GM19240 (cell line): ENCODE results near the gene PLP2.

Experiments used
- DNase-seq: peaks from one replicate; pipeline ENCODE4 v3.0.0; 2011; ENCODE audit warnings: low spot score; ENCODE audit not compliant: insufficient read length

Gene PLP2

DNA sequence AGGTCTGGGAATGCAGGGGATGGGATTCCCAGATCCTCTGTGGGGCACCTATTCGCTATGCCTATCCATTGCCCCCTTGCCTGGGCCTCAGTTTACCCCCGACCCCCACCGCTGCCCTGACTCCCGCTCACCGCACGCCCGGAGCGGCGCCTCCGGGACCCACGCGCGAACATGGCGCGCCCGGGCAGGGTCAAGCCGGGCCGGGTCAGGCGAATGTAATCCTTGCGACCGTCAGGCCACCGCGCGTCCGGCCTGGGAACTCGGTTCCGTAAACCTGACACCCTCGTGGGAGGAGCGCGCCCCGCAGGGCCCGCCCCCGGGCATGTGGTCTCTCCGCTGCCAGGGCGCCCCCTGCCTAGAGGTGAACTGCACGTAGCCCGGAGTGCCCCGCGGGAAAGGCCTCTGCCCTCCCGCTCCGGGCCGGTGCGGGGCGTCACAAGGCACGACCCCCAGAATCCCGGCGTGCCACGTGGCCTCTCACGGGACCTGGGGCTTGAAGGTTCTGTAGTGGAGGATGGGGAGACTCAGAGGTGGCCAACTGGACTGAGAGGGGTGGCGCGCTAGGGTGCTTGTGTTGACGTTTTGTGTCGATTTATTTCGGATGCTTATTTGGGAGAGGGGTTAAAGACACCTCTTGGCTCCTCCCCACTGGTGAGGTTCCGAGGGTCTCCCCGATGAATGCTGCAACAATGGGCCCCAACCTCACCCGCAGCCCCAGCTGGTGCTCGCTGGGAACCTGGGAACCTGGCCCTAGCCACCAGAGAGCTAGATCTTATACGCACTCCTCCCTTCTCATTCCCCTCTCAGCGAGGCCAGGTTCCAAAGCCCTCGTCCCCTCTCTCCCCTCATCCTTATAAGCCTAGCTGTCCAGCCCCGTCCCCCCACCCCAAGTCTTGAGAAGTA, 14.7 kb downstream of the PLP2 start, which contains the start of gene PRICKLE3:
Gene PRICKLE3, minus strand, starts transcription at position 249 of the 903 bp plus-strand sequence. Its CDS starts 76 bp downstream, at position 173.
- no peak for DNase-seq

DNA sequence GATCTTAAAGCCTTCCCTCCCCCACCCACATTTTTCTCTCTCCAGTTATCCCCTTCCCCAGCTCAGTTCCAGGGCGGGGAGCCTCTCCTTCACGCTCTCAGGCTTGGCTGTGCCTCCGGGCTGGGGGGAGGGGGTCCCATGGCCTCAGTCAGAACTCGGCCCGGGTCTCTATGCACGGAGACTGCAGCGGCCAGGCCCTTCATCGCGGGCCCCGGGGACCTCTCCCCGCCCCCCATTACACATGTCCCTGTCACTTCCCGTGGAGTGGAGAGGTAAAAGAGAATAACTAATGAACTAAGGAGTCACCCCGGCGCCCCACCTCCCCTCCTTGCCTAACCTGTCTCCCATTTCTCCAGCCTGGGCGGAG, 15.3 kb downstream of the PLP2 start:
- no peak for DNase-seq

DNA sequence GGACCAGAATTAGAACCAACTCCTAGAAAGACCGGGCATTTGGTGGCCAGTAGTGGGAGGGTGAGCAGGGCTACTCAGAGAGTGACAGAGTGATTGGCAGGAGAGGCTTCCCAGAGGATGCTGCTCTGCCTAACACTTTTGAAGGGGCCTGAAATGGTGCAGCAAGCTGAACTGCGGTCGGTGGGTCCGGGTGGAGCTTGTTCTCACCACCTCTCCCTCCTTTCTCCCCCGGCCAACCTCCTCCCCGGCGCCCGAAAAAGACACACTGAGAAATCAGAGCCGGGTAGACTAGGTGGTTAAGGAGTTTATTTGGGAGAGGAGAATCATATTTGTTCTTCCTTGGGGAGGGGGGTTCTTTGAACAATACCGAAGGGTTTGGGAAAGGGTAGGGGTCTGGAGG, 15.8 kb downstream of the PLP2 start:
- DNase-seq, result no peak

DNA sequence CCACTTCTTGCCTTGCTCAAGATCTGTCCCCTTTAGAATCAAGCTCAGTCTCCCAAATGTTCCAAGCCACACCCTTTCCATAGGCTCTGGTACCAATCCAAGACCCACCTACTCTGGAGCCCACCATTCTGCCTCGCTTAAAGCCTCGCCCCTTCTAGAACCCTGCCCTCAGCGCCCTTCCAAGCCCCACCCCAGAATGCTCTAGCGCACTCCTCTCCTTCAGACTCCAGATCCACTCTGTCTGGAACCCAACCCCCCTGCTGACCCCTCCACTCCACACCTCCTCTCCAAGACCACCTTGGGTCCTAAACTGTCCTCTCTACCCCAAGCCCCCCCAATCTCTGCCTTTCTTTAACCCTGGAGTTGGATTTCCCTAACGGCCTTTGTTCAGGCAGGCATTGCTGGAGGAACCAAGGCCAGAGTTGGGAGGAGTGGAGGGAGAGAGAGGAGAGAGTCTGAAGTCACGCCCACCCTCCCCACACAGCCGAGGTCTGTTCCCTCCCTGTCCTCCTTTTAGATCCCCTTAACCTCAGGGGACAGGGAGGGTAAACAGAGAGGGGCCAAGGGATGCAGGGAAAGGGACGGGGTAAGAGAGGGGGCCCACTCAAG, 16.9 kb downstream of the PLP2 start:
- DNase-seq, result no peak

DNA sequence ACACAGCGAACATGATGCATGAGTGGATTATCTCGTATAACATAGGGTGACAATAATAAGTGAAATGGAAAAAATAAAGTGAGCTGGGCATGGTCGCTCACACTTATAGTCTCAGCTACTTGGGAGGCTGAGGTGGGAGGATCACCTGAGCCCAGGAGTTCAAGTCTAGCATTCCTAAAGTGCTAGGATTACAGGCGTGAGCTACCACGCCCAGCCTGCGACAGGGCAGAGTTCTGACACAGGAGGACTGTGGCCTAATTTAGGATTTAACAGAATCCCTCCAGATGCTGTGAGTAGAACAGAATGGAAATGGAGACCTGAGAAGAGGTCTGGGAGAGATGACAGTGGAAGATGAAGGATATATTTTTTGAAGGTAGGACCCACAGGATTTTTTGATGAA, 17.9 kb downstream of the PLP2 start:
- DNase-seq, result no peak

DNA sequence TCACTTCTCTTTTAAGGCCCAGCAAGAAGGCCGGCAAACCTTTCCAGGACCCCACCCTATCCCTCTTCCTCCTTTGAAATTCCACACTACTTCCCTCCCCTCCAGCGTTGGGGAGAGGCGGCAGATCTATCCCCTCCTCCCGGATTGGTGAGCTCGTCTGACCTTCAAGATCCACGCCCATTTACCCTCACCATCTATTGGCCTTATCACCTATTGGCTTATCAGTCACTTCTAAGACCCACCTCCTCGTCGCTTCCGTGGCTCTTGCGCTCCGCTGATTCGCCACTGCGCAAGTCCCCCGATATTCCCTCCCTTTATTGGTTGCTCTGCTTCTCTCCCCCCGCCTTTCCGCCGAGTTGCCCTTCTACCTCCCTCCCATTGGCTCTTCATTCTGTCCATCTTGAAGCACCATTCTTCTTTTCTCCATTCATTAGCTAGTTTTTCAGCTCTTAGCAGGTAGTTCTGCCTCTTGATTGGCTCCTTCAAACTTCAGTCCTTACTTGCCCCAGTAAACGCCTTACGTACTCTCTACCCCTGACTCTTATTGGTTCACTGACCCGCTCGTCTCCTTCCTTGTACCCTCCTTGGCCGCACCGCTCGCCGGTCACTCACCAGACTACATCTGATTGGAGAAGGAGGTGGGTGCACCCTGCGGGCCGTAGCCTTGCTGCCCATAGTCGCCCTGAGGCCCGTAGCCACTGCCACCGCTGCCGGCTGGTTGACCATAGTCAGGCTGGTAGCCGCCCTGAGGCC, 19.3 kb downstream of the PLP2 start:
- DNase-seq, result peak; percentile 75

DNA sequence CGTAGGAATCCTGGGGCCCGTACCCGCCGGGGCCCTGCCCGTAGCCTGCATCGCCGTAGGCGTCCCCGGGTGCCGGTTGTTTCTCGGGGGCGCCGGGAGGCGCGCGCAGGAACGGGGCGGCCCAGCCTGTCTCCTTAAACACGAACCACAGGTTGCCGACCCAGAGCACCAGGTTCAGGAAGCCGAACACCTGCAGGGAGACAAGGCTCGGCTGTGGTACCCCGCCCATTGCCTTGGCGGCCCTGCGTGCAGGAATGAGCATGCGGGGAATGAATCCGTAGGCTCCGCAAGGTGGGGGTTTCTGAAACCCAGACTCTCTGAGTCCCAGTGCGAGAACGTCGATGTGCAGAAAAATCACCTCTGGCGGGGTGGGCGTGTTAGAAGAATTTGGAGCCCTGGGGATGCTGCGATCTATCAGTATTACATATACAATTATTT, 19.9 kb downstream of the PLP2 start:
- no peak for DNase-seq

DNA sequence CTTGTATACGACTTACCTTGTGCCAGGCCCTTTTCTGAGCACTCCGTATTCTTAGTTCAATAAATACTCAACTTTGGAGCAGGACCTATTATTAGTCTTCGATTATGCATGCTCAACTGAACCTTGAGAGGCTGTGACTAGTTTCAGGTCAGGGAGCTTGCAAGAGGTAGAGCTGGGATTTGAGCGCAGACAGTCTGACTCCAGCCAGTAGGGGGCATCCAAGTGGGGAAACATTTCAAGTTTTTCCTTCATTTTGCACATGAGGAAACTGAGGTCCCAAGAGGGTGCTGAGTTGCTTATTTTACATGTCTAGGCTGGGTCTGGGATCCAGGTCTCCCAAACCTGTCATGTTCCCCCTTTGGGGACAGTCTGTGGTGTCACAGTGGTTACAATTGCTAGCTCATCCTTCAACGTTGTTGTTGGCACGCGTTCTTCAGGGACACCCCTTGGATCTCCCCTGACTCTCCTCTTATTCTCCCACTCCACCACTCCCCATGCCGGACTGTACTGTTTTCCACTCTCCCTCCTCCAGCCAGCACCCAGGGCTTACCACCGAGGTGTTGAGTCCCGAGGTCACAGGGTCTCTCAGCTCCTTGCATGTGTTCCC, 21.1 kb downstream of the PLP2 start:
- no peak for DNase-seq

DNA sequence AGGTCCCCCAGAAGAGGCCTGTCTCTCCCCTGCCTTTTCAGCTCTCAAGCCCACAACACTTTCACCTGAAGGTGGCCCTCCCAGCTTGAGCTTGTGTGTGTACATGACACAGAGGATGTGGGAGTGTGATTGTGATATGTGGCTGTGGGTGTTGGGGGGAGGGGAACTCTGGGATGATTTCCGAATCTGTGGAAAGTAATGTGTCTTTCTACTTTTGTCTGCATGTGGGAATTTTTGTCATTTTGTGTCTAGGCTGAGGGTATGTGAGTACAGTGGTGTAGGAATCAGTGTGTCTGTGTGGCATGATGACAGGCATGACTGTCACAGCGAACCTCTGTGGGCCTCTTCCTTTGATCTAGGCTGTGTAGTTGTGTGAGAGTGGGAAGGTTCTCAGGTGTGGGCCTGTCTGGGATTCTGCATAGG, 21.9 kb downstream of the PLP2 start:
- no peak for DNase-seq

DNA sequence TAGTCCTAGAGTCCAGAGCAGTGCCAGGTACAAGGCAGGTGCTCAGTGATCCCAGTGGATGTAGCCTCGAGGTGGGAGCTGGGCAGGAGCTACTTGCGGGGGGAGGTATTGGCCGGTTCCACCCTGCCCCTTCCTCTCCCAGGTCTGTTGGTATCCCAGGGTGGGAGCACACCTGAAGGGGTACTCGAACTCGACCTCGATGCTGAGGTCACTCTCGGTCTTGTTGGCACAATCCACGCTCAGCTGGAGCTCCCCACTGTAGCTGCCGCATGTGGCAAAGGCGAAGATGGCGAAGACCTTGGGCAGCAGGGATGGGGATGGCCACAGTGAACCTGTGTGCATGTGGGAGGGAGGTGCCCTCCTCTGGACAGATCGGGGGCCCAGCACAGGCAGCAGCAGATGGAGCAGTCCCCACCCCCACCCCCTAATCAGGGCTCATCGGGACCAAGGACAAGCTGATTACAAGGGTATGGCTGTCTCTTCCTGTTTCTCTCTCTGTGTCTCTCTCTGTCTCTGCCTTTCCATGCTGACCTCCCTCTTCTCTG, 25.9 kb downstream of the PLP2 start:
- no peak for DNase-seq

DNA sequence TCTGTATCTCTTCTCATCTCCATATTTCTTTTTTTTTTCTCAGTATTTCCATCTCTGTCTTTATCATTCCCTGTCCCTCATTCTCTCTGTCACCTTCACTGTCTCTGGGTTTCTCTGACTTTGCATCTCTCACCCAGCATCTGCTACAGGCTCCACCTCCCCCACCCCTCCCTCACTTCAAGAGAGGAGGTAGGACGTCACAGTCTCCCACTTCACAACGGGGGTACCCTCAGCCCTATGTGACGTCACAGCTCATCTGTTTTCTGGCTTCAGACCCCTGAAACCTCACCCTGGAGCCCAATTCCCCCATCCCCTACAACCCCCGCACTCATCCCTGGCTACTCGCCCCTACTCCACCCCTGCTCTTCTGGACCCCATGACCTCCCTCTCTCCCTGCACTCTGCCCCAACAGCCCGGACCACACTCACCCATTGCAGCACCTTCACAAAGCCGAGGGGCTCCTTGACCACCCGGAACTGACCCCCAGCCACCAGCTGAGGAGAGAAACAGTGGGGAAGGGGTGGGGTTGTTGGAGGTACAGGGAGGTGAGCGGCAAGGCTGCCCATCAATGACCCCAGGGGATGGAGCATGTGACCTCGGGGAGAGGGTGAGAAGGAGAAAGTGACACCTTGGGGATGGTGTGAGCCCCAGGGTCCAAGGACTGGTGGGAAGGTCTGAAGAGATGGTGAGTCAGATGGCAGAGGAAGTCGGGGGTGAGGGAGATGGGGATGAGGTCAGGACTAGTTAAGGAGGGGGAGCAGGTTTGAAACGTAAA, 27.0 kb downstream of the PLP2 start:
- DNase-seq, result no peak

DNA sequence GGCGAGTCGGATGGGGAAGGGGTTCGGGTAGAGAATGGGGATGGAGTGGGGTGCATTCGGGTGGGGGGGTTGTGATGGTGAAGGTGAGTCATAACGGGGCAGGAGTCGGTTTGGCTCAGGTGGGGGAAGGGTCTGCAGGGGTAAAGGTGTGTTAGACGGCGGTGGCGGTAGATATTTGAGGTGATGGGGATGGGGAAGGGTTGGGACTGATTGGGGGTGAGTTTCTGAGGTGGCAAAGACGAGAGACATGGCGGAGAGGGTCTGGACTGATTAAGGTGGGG, 27.6 kb downstream of the PLP2 start:
- no peak for DNase-seq

DNA sequence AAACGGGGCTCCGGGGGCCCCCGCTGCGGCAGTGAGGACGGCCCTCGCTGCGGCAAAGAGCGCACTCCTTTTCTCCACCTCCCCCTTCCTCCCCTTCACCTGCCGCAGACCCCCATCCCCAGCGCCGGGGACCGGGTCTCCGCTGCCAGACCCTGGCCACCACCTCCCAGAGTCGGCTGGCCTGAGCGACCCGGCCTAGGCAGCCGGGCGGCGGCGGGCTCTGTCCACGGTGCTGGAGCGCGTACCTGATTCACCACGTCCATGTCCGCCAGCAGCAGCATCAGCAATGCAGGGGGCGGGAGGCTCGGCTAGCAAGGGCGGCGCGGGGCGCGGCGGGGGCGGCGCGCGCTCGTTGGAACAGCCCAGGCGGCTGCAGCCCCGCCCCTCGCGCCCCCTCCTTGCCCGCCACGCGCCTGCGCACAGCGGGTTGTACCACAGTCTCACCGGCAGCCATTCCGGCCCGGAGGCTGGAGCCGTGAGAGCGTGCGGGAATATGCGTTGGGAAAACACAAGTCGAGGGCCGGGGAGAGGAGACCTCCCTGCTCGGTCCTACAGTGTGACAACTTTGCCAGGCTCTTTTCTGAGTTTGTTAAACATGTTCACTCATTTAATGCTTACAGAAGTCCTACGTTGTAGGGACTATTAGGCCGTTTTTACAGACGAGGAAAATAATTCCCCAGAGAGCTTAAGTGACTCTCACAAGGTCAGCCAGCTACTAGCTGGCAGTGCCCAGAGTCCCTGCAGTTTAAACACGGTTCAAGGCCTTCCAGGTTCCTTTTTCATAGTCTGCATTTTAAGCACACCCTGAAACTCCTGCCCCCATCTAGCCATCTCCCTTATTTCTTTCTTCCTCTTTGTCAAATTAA, 28.4 kb downstream of the PLP2 start, which contains the start of gene SYP:
Gene SYP, minus strand, starts transcription at position 288 of the 866 bp plus-strand sequence. Its CDS starts 7 bp downstream, at position 281.
- DNase-seq, result peak; percentile 64

DNA sequence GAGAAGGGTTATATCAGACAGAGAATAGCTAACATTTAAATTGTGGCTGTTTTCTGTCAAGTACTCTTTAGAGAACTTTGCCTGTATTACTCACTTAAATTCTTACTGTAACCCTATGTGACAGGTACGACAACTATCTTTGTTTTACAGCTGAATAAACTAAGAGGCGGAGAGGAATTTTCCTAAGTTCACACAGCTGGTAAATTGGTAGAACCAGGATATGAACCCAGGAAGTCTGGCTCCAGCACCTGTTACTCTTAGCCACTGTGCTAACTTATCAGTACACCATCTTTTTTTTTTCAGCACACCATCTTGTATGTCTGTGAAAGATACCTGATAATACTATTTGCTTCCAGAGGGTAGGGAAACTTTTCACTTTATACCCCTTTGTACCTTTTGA, 30.3 kb downstream of the PLP2 start:
- no peak for DNase-seq

DNA sequence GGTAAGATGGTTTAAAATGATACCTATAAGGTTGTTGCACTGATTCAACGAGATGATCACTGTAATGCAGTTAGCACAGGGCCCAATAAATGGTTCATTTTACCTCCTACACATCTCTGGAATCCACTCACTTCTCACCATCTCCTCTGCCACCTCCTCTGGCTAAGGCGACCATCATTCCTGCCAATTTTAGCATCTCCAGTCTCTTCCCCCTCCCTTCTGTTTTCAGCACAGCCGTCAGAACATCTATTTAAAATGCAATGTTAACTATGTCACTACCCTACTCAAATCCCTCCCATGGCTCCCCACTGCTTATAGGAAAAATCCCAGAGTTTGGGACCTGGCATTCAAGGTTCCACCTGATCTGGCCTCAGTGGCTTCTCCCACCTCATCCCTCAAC, 31.8 kb downstream of the PLP2 start:
- no peak for DNase-seq

DNA sequence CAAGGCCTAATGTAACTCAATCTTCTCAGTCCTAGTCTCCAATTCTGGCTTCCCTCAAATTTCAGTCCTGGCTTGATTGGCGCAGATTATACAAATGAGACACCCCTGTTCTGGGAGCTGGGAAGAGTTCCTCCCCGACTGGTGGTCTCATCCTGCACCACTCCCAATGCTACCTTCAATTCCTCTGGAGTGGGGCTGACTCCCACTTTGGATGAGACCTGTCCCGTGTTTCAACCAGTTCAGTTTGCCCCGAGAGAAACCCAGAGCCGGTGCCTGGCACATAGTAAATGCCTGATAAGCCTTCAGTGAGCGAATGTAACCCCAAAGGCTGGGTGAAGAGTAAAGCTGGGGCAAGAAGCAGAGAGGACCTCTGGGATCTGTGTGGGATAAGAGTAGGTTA, 32.3 kb downstream of the PLP2 start:
- DNase-seq, result no peak

DNA sequence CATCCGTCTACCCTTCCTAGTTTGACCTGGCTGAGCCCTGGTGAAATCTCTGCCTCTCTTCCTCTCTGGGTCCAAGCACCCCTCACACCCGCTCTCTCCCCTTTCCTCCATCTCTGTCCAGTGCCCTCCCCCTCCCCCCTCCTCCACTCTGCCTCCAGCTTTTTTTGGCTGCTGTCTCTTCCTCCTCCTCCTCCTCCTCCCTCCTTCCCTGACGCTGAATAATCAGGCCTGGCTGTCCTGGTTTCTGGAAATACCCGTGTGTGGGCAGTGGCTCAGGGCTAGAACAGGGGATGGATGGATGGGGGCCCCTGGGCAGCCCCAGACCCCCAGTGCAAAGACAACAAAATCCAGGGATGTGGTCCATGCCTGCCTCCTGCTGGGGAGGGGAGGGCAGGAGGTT, 33.0 kb downstream of the PLP2 start:
- DNase-seq, result no peak

DNA sequence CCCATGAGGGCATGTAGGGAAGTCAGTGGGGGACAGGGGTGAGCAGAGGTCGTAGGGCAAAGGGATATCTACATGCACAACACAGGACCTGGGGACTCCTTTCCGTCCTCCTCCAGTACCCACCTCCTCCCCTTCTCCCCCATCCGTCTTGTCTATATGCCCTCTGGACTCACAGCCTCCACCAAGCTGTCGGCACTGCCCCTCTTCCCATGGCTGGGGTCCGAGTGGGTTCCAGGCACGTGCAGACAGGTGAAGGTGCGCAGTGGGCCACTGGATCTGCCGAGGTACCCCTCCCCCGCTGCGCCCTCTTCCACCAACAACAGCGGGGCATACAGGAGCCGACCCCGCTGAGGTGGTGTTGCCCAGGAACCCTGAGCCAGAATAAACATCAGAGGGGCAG, 33.7 kb downstream of the PLP2 start:
- no peak for DNase-seq

DNA sequence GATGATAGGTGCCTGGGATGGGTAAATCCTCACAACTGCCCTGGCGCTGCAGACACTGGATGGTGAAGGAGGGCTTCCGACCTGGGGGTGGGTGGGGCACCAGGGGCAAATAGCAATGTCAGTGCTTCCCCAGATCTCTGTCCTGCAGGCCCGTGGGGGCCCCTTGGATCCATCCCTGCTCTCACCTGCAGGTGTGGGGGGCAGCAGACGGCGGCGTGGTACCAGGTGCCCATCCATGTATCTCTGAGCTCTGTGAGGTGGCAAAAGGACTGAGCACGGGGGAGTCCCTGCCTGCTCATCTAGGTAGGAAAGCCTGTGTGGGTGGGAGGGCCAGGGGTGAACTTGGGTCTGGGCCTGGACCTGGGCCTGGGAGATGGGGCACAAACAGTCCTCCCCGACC, 34.8 kb downstream of the PLP2 start:
- DNase-seq, result no peak

DNA sequence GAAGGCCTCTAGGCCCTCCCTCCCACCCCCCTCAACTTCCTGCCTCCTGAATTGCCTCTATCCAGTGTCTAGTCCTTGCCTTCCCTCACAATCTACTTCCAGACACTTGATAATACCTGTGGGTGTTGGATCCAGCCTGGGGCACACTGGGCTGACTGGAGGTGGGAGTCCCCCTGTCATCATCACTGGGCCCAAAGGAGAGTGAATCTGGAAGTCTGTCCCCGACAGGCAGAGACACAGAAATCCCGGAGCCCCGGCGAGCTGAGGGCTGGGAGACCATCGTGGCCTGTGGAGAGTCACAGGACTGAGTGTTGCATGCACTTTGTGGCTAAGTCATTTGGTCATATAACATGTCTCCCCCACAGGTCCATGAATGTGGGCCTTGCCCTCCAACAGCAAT, 36.7 kb downstream of the PLP2 start:
- DNase-seq, result no peak
